ENCODE data around the gene PROM2. TPM values are rescaled to one million over a fixed set of nuclear protein-coding genes. Genes with fewer than 3 reads are reported as not detected.

PROM2 gene
- total RNA-seq, 1 donor from 2014 or later = 6.0 TPM

DNA sequence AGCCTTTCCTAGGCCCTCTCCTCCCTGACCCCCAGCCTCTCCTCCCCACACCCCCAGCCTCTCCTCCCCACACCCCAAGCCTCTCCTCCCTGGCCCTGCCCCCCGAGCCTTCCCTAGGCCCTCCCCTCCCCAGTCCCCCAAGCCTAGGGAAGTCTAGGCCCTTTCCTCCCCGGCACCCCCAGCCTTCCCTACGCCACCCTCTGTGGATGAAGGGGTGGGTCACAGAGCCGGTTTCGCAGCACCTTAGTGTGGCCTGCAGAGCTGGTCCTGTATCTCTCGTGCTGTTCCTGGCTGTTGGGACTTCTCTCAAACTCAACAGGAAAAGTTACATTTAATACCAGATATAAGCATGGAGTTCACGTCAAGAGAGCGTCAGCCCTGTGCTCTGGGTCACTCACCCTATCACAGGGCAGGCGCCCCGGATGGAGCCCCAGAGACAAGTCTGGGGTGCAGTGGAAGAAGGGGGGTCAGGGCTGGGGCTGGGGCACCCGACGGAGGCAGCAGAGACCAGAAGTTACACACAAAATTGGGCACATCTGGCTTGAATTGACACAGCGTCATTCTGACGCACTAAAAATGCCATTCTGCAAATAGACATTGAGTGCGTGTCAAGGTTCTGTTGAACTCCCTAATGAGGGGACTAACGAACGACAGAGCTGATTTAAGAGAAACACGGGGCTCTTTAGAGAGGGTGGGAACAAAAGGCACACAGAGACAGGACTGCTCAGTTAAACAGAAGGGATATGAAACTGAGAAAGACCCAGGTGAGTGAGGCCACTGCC is 46.9 kb downstream of the PROM2 start:
- Histone ChIP-seq H3K27me3 (ENCODE audit: low read depth) (no peaks in the 10 kb centered on the region), H3K4me3 (no peak overlapping the region), H3K27ac (no peak overlapping the region), H3K4me1 (no peaks in the 10 kb centered on the region), H3K36me3 (no peaks in the 10 kb centered on the region), H3K9me3 (no peaks in the 10 kb centered on the region)
- TF ChIP-seq, protein P1, sequence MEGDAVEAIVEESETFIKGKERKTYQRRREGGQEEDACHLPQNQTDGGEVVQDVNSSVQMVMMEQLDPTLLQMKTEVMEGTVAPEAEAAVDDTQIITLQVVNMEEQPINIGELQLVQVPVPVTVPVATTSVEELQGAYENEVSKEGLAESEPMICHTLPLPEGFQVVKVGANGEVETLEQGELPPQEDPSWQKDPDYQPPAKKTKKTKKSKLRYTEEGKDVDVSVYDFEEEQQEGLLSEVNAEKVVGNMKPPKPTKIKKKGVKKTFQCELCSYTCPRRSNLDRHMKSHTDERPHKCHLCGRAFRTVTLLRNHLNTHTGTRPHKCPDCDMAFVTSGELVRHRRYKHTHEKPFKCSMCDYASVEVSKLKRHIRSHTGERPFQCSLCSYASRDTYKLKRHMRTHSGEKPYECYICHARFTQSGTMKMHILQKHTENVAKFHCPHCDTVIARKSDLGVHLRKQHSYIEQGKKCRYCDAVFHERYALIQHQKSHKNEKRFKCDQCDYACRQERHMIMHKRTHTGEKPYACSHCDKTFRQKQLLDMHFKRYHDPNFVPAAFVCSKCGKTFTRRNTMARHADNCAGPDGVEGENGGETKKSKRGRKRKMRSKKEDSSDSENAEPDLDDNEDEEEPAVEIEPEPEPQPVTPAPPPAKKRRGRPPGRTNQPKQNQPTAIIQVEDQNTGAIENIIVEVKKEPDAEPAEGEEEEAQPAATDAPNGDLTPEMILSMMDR (IDR thresholded peaks at IDR 0.05) = no peak
- intact Hi-C loops (cut with DNase I) = no loop called here
- ATAC-seq = no peak
- DNase-seq = no peak

DNA sequence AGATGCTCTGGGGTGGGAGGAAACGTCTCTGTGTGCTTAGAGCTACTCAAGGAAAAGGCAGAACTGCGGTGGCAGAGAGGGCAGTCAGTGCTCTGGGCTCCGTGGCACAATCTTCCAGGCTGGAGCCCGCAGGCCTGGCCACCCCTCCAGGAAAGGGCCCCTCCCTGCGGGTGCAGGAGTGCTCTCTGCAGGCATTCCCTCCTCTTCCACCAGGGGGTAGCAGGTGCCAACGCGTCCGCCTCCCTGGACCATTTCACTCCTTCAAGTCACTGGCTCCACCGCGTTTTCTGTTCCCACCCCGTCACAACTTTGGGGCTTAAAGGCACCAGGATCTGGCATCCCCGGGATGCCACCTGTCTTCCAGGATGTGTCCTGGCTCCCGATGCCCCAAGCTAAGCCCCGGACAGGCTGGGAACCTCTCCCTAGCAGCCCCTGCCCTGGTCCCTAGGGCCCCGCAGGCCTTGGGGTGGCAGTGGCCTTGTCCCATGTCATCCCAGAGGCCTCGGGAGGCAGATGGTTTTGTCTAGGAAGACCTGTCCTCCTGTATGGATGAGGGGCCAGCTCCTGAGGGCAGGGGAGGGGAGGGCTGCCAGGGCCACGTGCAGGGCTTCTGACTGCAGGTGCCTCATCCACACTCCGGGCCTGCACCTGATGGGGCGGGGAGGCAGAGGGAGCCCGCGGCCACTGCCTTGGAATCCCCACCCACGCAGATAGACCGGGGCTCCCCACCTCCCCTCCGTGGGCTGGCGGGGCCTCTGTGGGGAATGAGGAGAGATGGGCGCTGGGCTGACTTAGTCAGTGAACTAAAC is 49.3 kb downstream of the PROM2 start:
- H3K27ac ChIP-seq = no peak overlapping the region
- no peaks in the 10 kb centered on the region for H3K36me3 ChIP-seq
- DNase-seq = no peak
- intact Hi-C loops (cut with DNase I) = no loop called here
- H3K4me3 ChIP-seq = no peak overlapping the region
- no peaks in the 10 kb centered on the region for H3K9me3 ChIP-seq
- TF ChIP-seq, protein P1 (IDR thresholded peaks at IDR 0.05) = peak; percentile 22
- no peaks in the 10 kb centered on the region for H3K27me3 ChIP-seq (ENCODE audit: low read depth)
- ATAC-seq = no peak
- no peaks in the 10 kb centered on the region for H3K4me1 ChIP-seq

DNA sequence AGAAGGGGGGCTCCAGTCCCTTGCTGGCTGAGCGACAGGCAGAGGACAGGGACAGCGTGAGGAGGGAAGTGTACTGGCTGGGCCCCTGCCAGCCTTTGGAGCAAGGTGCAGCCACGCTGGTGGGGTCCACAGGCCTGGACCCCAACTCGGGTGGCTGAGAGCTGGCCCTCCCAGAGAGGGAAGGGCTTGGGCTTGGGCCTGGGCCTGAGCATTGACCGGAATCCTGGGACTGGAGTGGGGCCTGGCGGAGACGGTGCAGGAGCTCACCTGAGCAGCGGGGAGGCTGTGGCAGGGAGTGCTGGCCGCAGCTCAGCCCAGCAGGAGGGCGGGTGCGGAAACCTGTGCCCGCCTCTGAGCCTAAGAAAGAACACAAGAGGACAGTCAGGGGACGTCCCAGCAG is 50.8 kb downstream of the PROM2 start:
- Histone ChIP-seq H3K36me3 (no peaks in the 10 kb centered on the region), H3K27ac (no peak overlapping the region), H3K9me3 (no peaks in the 10 kb centered on the region), H3K4me1 (no peaks in the 10 kb centered on the region), H3K4me3 (no peak overlapping the region), H3K27me3 (ENCODE audit: low read depth) (no peaks in the 10 kb centered on the region)
- no peak for ATAC-seq
- TF ChIP-seq, protein P1 (IDR thresholded peaks at IDR 0.05) = no peak
- intact Hi-C loops (cut with DNase I) = no loop called here
- no peak for DNase-seq

DNA sequence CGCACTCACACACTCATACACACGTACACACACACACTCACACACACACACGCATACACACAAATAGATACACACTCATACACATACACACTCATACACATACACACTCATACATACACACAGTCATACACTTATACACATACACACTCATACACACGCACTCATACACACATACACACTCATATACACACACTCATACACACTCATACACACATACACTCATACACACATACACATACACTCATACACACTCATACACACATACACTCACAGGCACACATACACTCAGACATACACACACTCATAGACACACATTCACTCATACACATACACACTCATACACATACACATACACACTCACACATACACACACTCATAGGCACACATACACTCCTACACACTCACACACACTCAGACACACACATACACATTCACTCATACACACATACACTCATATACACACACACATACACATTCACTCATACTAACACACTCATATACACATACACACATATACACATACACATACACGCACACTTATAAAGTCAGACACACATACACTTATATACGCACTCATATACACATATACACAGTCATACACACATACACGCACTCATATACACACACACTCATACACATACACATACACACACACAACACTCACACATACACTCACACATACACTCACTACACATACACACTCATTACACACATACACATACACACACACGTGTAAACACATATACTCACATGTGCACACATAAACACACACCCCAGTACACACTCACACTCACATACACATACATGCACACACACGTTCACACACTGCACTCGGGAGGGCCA is 51.6 kb downstream of the PROM2 start:
- TF ChIP-seq, protein P1 (IDR thresholded peaks at IDR 0.05) = no peak
- Histone ChIP-seq H3K4me1 (no peaks in the 10 kb centered on the region), H3K27ac (no peak overlapping the region), H3K9me3 (no peaks in the 10 kb centered on the region), H3K36me3 (no peaks in the 10 kb centered on the region), H3K4me3 (no peak overlapping the region), H3K27me3 (ENCODE audit: low read depth) (no peaks in the 10 kb centered on the region)
- intact Hi-C loops (cut with DNase I) = no loop called here
- DNase-seq (no peak), ATAC-seq (no peak)

DNA sequence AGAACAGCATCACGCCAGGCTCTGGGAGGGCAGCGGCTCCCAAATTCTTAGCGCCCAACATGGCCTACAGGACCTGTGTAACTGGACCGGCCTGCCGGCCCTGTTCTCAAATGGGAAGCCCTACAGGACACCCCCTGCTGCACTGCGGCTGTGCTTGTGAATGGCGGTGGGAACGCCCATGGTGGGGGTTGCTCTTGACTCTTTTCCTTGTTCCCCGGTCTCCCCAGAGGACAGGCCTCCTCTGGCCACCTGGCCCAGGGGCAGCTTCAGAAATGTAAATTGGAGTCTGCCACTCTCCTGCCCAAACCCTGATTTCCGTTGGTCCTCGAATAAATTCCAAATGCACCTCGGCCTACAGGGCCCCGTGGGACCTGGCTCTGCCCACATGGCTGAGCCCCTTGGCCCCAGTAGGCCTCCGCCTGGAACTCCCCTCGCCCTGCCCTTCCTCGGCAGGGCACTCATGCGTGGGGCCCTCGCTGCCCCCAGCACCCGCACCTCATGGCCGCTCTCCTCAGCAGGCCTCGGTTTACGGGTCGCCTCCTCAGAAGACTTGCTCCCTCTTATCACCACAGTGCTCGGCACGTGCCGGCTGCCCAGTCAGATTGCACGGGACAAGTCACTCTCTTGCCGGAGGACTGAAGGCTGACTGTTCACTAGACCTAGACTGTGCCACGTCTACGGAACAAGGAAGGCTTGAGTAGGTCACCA is 52.3 kb downstream of the PROM2 start:
- no peaks in the 10 kb centered on the region for H3K4me1 ChIP-seq
- H3K36me3 ChIP-seq = no peaks in the 10 kb centered on the region
- H3K27ac ChIP-seq = no peak overlapping the region
- H3K9me3 ChIP-seq = no peaks in the 10 kb centered on the region
- H3K27me3 ChIP-seq (ENCODE audit: low read depth) = no peaks in the 10 kb centered on the region
- intact Hi-C loops (cut with DNase I) = no loop called here
- TF ChIP-seq, protein P1 (IDR thresholded peaks at IDR 0.05) = no peak
- ATAC-seq (no peak), DNase-seq (no peak)
- no peak overlapping the region for H3K4me3 ChIP-seq
